ENCODE measurements around the gene SPAG9. TPM values are rescaled to one million over a fixed set of nuclear protein-coding genes. Genes with fewer than 3 reads are reported as not detected.

SPAG9 gene
- total RNA-seq, 1 donor from 2014 or later, result 108 TPM

DNA sequence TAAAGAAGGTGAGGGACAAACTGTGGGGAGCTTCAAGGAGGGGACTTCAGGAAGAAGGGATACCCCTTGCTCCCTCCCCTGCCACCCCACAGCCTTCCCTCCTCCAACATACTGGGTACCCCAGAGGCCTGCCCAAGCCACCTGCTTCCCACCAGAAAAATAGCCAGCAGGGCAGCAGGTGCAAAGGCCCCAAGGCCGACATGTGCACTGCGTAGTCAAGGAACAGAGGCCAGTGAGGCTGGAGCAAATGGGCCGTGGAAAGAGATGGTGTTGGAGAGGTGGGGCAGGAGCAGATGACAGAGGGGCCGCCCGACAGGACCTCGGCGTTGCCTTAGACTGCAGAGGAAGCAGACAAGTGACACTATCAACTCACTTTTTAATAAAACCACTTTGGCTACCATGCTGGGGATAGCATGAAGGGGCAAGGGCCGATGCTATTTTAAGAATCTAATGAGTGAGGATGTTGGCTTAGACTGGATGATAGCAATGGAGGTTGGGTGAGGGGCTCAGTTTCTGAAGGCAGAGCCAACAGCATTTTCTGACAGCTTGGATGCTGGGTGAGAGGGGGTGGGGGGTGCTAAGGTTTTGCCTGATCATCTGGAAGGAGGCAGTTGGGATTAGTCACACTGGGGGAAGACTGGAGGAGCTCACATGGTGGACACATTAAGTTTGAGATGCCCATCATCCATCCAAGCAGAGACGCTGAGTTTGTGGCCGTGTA is 181.7 kb downstream of the SPAG9 start:
- Histone ChIP-seq H3K27me3 (ENCODE audit: low read depth) (no peaks in the 10 kb centered on the region), H3K4me1 (peaks cover 13% of the 10 kb centered on the region), H3K9me3 (no peaks in the 10 kb centered on the region), H3K27ac (no peak overlapping the region), H3K4me3 (no peak overlapping the region), H3K36me3 (no peaks in the 10 kb centered on the region)
- intact Hi-C loops (cut with DNase I), result no loop called here
- DNase-seq, result peak; percentile 32
- TF ChIP-seq, protein P1, sequence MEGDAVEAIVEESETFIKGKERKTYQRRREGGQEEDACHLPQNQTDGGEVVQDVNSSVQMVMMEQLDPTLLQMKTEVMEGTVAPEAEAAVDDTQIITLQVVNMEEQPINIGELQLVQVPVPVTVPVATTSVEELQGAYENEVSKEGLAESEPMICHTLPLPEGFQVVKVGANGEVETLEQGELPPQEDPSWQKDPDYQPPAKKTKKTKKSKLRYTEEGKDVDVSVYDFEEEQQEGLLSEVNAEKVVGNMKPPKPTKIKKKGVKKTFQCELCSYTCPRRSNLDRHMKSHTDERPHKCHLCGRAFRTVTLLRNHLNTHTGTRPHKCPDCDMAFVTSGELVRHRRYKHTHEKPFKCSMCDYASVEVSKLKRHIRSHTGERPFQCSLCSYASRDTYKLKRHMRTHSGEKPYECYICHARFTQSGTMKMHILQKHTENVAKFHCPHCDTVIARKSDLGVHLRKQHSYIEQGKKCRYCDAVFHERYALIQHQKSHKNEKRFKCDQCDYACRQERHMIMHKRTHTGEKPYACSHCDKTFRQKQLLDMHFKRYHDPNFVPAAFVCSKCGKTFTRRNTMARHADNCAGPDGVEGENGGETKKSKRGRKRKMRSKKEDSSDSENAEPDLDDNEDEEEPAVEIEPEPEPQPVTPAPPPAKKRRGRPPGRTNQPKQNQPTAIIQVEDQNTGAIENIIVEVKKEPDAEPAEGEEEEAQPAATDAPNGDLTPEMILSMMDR (IDR thresholded peaks at IDR 0.05), result no peak
- ATAC-seq, result no peak

DNA sequence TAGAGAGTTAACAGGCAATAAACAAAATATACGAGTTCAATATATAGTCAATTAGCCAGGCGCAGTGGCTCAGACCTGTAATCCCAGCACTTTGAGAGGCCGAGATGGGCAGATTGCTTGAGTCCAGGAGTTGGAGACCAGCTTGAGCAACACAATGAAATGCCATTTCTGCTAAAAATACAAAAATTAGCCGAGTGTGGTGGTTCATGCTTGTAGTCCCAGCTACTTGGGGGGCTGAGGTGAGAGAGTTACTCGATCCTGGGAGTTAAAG is 184.7 kb downstream of the SPAG9 start:
- H3K4me1 ChIP-seq, result peaks cover 8% of the 10 kb centered on the region
- ATAC-seq (no peak), DNase-seq (no peak)
- H3K27ac ChIP-seq, result no peak overlapping the region
- intact Hi-C loops (cut with DNase I), result no loop called here
- H3K4me3 ChIP-seq, result no peak overlapping the region
- no peaks in the 10 kb centered on the region for H3K27me3 ChIP-seq (ENCODE audit: low read depth)
- TF ChIP-seq, protein P1 (IDR thresholded peaks at IDR 0.05), result no peak
- H3K9me3 ChIP-seq, result no peaks in the 10 kb centered on the region
- no peaks in the 10 kb centered on the region for H3K36me3 ChIP-seq

DNA sequence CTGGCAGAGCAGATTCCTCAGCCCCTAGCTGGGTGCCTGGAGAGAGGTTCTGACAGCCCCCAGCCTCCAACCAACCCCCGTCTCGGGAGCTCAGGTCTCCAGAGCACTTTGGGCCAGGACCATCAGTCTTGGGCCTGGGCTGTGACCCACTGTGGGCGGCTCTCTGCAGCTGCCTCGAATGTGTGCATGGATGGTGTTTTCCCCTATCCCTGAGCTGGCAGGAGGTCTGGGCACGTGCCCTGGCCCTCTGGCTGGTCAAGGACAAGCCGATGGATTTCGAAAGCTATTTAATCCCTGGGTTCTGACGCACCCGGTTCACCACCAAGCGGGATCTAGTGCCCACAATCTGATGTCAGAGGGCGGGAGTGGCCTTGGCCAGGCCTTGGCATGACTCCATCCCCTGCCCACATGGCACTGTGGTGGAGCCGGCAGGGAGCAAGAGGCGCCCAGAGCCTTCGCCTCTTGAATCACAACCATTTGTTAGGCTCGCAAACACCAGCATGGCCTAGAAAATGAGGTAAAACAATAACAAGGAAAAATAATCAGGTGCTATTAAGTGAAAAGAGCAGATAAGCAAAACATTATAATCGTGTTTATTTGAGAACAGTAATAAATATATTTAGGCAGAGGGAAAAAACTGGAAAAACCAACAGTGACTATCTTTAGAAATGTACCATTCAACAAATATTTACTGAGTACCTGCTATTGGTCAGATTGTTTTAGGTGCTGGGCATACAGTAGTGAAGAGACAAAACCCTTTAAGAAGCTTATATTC is 185.3 kb downstream of the SPAG9 start:
- intact Hi-C loops (cut with DNase I), result no loop called here
- H3K27ac ChIP-seq, result peak overlapping the region; percentile 24
- H3K4me3 ChIP-seq, result no peak overlapping the region
- no peaks in the 10 kb centered on the region for H3K36me3 ChIP-seq
- TF ChIP-seq, protein P1 (IDR thresholded peaks at IDR 0.05), result no peak
- H3K9me3 ChIP-seq, result no peaks in the 10 kb centered on the region
- H3K27me3 ChIP-seq (ENCODE audit: low read depth), result no peaks in the 10 kb centered on the region
- peaks cover 13% of the 10 kb centered on the region for H3K4me1 ChIP-seq
- DNase-seq (peak; percentile 89), ATAC-seq (peak; percentile 73 to 78)

DNA sequence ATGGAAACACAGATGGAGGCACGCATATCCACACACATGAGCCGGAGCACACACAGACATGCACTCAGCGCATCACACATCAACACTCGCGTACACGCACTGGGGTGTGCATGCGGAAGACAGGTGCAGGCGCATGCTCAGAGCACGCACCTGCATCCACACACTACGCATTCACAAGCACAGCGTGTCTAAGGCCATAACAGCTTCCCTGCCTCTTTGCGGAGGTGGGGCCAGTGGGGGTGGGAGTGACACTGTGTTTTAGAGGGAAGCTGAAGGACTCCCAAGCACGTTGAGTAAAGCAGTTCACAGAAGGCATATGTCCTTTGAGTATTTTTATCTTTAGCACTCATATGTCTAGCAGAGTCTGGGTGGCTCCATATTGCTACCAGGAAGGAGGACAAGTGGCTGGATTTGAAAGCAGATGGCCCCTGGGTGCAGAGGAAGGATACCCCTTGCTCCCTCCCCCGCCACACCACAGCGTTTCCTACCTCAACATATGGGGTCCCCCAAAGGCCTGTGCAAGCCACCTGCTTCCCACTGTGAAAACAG is 185.9 kb downstream of the SPAG9 start:
- TF ChIP-seq, protein P1 (IDR thresholded peaks at IDR 0.05), result no peak
- H3K4me1 ChIP-seq, result peaks cover 20% of the 10 kb centered on the region
- H3K36me3 ChIP-seq, result no peaks in the 10 kb centered on the region
- no peak for ATAC-seq
- intact Hi-C loops (cut with DNase I), result no loop called here
- H3K9me3 ChIP-seq, result no peaks in the 10 kb centered on the region
- no peak overlapping the region for H3K4me3 ChIP-seq
- H3K27ac ChIP-seq, result peak overlapping the region; percentile 24
- no peaks in the 10 kb centered on the region for H3K27me3 ChIP-seq (ENCODE audit: low read depth)
- DNase-seq, result no peak

DNA sequence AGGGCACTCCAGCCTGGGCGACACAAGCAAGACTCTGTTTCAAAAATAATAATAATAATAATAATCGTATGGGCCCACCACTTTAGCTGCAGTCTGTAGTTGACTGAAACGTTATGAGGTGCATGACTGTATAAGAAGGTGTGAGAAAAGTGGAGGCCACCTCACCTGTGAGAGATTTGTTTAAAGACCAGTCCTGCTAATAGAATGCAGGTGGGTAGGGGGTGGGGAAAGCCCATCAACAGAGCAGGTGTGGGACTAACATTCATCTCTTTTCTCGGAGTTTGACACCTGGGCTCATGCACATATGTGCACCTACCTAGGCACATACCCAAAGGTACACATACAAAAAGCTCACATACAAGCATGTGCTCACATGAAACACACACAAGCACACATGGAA is 186.5 kb downstream of the SPAG9 start:
- TF ChIP-seq, protein P1 (IDR thresholded peaks at IDR 0.05), result no peak
- H3K36me3 ChIP-seq, result no peaks in the 10 kb centered on the region
- H3K9me3 ChIP-seq, result no peaks in the 10 kb centered on the region
- H3K27me3 ChIP-seq (ENCODE audit: low read depth), result no peaks in the 10 kb centered on the region
- H3K27ac ChIP-seq, result no peak overlapping the region
- peaks cover 20% of the 10 kb centered on the region for H3K4me1 ChIP-seq
- H3K4me3 ChIP-seq, result no peak overlapping the region
- ATAC-seq (no peak), DNase-seq (no peak)
- intact Hi-C loops (cut with DNase I), result no loop called here
